NT2/D1 (cell line): ENCODE measurements around the gene CNPY2.
"Not testable (repeated sequence)": the region's sequence is repeated elsewhere in the genome, so short reads cannot be mapped to it uniquely, and the experiment has no call there.

Source experiments
- DNase-seq: peaks from one replicate; pipeline ENCODE4 v3.0.0-alpha.2; 2011; ENCODE audit warnings: low read depth, low spot score
- H3K27me3 ChIP-seq: 2 replicates; pipeline ENCODE4 v1.6.0; 2011; ENCODE audit warnings: mild to moderate bottlenecking; ENCODE audit not compliant: insufficient read length, insufficient read depth
- H3K36me3 ChIP-seq: 2 replicates; pipeline ENCODE4 v1.6.1; 2011; ENCODE audit warnings: mild to moderate bottlenecking, low read length, mixed read lengths; ENCODE audit not compliant: insufficient read depth, insufficient read length
- H3K4me1 ChIP-seq: 2 replicates; pipeline ENCODE4 v1.5.1; 2011; ENCODE audit not compliant: insufficient read depth, insufficient read length
- H3K4me3 ChIP-seq: 2 replicates; pipeline ENCODE4 v1.5.1; 2011; ENCODE audit warnings: low read depth; ENCODE audit not compliant: insufficient read length
- H3K9ac ChIP-seq: 2 replicates; pipeline ENCODE4 v1.6.0; 2011; ENCODE audit warnings: low read depth; ENCODE audit not compliant: insufficient read length
- H3K9me3 ChIP-seq: 2 replicates; pipeline ENCODE4 v1.5.1; 2011; ENCODE audit warnings: mild to moderate bottlenecking, low read length; ENCODE audit not compliant: insufficient read depth
- SUZ12 ChIP-seq: IDR thresholded peaks from 2 replicates; pipeline ENCODE4 v1.6.1; 2011; ENCODE audit not compliant: insufficient read length, insufficient read depth; ENCODE audit errors: extremely low read depth
- YY1 ChIP-seq: IDR thresholded peaks from 2 replicates; pipeline ENCODE4 v1.6.1; 2011; ENCODE audit not compliant: insufficient read length, insufficient read depth
- ZNF274 ChIP-seq: IDR thresholded peaks from 2 replicates; pipeline ENCODE4 v1.6.1; 2011; ENCODE audit warnings: mild to moderate bottlenecking, low read depth, low read length

The CNPY2 gene

GRCh38 chr12:56271031-56271430 lies 44.8 kb downstream of the CNPY2 start:
- Histone ChIP-seq H3K9ac (no peak overlapping the region), H3K36me3 (peaks cover 67% of the 10 kb centered on the region), H3K4me1 (no peaks in the 10 kb centered on the region), H3K27me3 (no peaks in the 10 kb centered on the region), H3K9me3 (no peaks in the 10 kb centered on the region), H3K4me3 (no peak overlapping the region)
- TF ChIP-seq SUZ12 (no peak), YY1 (no peak), ZNF274 (no peak)
- DNase-seq, result no peak

- peak overlapping the region; percentile 91 for H3K9ac ChIP-seq
- no peaks in the 10 kb centered on the region for H3K9me3 ChIP-seq
- DNase-seq, result no peak
- no peaks in the 10 kb centered on the region for H3K27me3 ChIP-seq
- TF ChIP-seq SUZ12 (no peak), YY1 (no peak), ZNF274 (no peak)
- H3K4me1 ChIP-seq, result no peaks in the 10 kb centered on the region
- H3K4me3 ChIP-seq, result peak overlapping the region; percentile 86
- H3K36me3 ChIP-seq, result peaks cover 34% of the 10 kb centered on the region
Observed at GRCh38 chr12:56267443-56268071, 48.2 kb downstream of the CNPY2 start.

- H3K4me3 ChIP-seq, result peak within 1 kb of the TSS; percentile 86
- no peaks in the 10 kb centered on the region for H3K27me3 ChIP-seq
- no peak for TF ChIP-seq YY1
- no peak for TF ChIP-seq SUZ12
- TF ChIP-seq ZNF274, result no peak
- no peaks in the 10 kb centered on the region for H3K9me3 ChIP-seq
- H3K4me1 ChIP-seq, result no peaks in the 10 kb centered on the region
- DNase-seq, result peak; percentile 84
- peaks cover 27% of the 10 kb centered on the region for H3K36me3 ChIP-seq
- H3K9ac ChIP-seq, result peak within 1 kb of the TSS; percentile 91
Observed at GRCh38 chr12:56266693-56267442, 48.9 kb downstream of the CNPY2 start, which contains the start of gene COQ10A. COQ10A (plus strand) TSS chr12:56266942; CDS start chr12:56267119, 177 bp downstream.

- H3K9me3 ChIP-seq, H3K27me3 ChIP-seq, DNase-seq, H3K4me1 ChIP-seq: not testable (repeated sequence)
- Histone ChIP-seq H3K4me3 (peak overlapping the region; percentile 86), H3K36me3 (peaks cover 20% of the 10 kb centered on the region), H3K9ac (peak overlapping the region; percentile 91)
Observed at GRCh38 chr12:56266068-56266692, 49.6 kb downstream of the CNPY2 start.

DNA sequence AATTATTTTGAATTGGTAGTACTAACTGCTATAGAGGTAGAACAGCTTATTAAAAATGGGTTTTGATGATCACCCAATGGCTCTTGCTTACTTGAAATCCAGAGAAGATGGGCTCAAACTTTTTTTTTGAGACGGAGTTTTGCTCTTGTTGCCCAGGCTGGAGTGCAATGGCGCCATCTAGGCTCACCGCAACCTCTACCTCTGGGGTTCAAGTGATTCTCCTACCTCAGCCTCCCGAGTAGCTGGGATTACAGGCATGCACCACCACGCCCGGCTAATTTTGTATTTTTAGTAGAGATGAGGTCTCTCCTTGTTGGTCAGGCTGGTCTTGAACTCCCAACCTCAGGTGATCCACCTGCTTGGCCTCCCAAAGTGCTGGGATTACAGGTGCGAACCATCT lies 52.8 kb downstream of the CNPY2 start:
- not testable (repeated sequence) for H3K9me3 ChIP-seq, H3K4me1 ChIP-seq, H3K36me3 ChIP-seq, H3K4me3 ChIP-seq, H3K9ac ChIP-seq, DNase-seq
- peaks cover 10% of the 10 kb centered on the region for H3K27me3 ChIP-seq

DNA sequence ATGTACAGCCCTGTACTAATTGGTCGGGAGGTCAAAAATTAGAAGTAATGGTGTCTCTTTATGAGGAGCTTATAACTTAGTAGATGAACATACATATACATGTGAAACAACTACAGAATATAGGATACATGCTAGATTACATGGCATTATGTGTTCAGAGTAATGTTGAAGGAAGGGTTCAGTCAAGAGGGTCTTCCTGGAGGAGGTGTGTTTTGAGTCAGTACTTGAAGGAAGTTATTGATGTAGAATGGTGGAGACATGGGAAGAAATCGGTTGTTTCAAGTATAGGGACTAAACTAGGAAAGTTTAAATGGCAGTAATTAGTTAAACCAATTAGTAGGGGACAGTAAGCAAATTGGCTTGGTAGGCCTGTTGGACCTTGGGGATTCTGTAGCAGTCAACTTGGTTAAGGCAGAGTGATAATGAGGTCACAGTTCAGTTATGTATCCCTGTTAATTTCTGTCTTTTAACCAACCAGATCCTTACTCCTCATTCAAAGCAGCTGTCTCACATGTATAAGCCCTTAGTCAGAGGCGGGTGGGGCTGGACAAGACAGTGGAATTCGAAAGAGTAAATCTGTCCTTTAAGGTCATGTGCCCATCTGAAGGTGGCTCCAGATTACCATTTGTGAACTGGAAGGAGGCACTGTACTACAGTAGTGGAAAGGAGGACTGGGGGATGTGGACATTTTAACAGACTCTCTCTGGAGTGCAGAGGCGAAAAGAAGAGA lies 54.1 kb downstream of the CNPY2 start:
- Histone ChIP-seq H3K9ac (no peak overlapping the region), H3K4me3 (no peak overlapping the region), H3K4me1 (peaks cover 4% of the 10 kb centered on the region), H3K36me3 (peaks cover 6% of the 10 kb centered on the region), H3K27me3 (peaks cover 10% of the 10 kb centered on the region), H3K9me3 (no peaks in the 10 kb centered on the region)
- TF ChIP-seq SUZ12, result no peak
- no peak for TF ChIP-seq YY1
- no peak for TF ChIP-seq ZNF274
- DNase-seq, result no peak

DNA sequence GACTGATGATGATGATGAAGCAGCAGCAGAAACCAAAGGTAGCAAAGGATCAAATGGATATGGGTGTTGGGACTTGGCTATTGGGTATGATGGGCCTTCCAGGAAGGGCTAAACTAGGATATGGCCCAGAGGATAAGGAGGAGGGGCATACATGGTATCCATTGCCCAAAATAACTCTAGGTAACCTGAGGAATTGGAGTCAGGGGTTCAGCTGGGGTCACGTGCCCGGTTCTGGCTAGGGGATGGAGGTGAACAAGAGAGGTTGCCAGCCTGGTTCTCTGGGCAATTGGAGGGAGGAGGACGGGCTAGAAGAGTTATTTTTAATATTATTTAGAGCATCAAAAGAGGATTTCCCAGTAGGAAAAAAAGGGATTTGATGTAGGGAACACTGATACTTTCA lies 54.9 kb downstream of the CNPY2 start:
- DNase-seq, result no peak
- TF ChIP-seq SUZ12 (no peak), YY1 (no peak), ZNF274 (no peak)
- H3K9me3 ChIP-seq, result no peaks in the 10 kb centered on the region
- peaks cover 10% of the 10 kb centered on the region for H3K27me3 ChIP-seq
- H3K4me3 ChIP-seq, result no peak overlapping the region
- H3K9ac ChIP-seq, result no peak overlapping the region
- H3K4me1 ChIP-seq, result peaks cover 8% of the 10 kb centered on the region
- H3K36me3 ChIP-seq, result peaks cover 14% of the 10 kb centered on the region
